HG02763 (cell line): ENCODE results near the gene CLIC4.
A peak's percentile ranks its signal among the peaks of the same experiment; 100 is the strongest.
"Not testable (repeated sequence)": the region's sequence is repeated elsewhere in the genome, so short reads cannot be mapped to it uniquely, and the experiment has no call there.

Source experiments
- ATAC-seq: cut with Tn5 transposase; IDR thresholded peaks from one replicate; pipeline ENCODE4 v1.9.1; 2021; ENCODE audit warnings: mild to moderate bottlenecking, moderate library complexity; ENCODE audit not compliant: unreplicated experiment

CLIC4 gene

GRCh38 chr1:24803220-24803619 is 58.0 kb downstream of the CLIC4 start:
- no peak for ATAC-seq

- no peak for ATAC-seq
Observed at GRCh38 chr1:24803987-24804530, 58.8 kb downstream of the CLIC4 start.

- no peak for ATAC-seq
Observed at GRCh38 chr1:24805534-24806301, 60.5 kb downstream of the CLIC4 start.

- ATAC-seq: no peak
Observed at GRCh38 chr1:24806588-24806987, 61.3 kb downstream of the CLIC4 start.

- not testable (repeated sequence) for ATAC-seq
Observed at GRCh38 chr1:24811494-24811893, 66.2 kb downstream of the CLIC4 start.

GRCh38 chr1:24820221-24820620 is 75.0 kb downstream of the CLIC4 start:
- not testable (repeated sequence) for ATAC-seq

GRCh38 chr1:24822887-24823286 is 77.6 kb downstream of the CLIC4 start:
- ATAC-seq: no peak

- not testable (repeated sequence) for ATAC-seq
Observed at GRCh38 chr1:24823486-24823885, 78.2 kb downstream of the CLIC4 start.

GRCh38 chr1:24825174-24825573 is 79.9 kb downstream of the CLIC4 start:
- no peak for ATAC-seq

GRCh38 chr1:24826510-24826909 is 81.3 kb downstream of the CLIC4 start:
- no peak for ATAC-seq

GRCh38 chr1:24827379-24828135 is 82.3 kb downstream of the CLIC4 start:
- ATAC-seq: no peak

- no peak for ATAC-seq
Observed at GRCh38 chr1:24828183-24828886, 83.1 kb downstream of the CLIC4 start.

GRCh38 chr1:24828887-24829192 is 83.6 kb downstream of the CLIC4 start:
- no peak for ATAC-seq

- ATAC-seq: no peak
Observed at GRCh38 chr1:24830680-24831272, 85.5 kb downstream of the CLIC4 start.

- no peak for ATAC-seq
Observed at GRCh38 chr1:24841593-24841992, 96.3 kb downstream of the CLIC4 start.

- no peak for ATAC-seq
Observed at GRCh38 chr1:24846671-24847070, 101.4 kb downstream of the CLIC4 start.

GRCh38 chr1:24847995-24848881 is 103.0 kb downstream of the CLIC4 start:
- ATAC-seq: peak; percentile 87

- ATAC-seq: no peak
Observed at GRCh38 chr1:24849672-24850295, 104.5 kb downstream of the CLIC4 start.

- ATAC-seq: no peak
Observed at GRCh38 chr1:24850328-24850920, 105.2 kb downstream of the CLIC4 start.
